Heart right ventricle (tissue), 16 donors: ENCODE results near the gene MCM3AP. TPM values are rescaled to one million over a fixed set of nuclear protein-coding genes. Genes with fewer than 3 reads are reported as not detected.

Experiments used
- ATAC-seq, 8 donors: fragments of 200-7000 bp; cut with Tn5 transposase; one replicate each; pipeline ENCODE4 v1.9.1; 2020; ENCODE audit warnings: mild to moderate bottlenecking in 8 of 8, moderate library complexity in 8 of 8, moderate number of reproducible peaks in 1 of 8
- DNase-seq, 2 donors: peaks; one replicate each; pipeline ENCODE4 v3.0.0-alpha.2; 2020
- H3K27ac ChIP-seq, 10 donors: fragments of 200-600 bp; sonication (generic) in 2 of 10; one replicate each; pipeline versions ENCODE4 v1.5.0 to v1.8.0; 2020 to 2022; ENCODE audit warnings: mild to moderate bottlenecking in 3 of 10
- H3K27me3 ChIP-seq, 7 donors: fragments of 200-600 bp; one replicate each; pipeline ENCODE4 v1.8.0; 2021 to 2022; ENCODE audit warnings: mild to moderate bottlenecking in 2 of 7
- H3K36me3 ChIP-seq, 9 donors: fragments of 200-600 bp; sonication (generic) in 1 of 9; one replicate each; pipeline versions ENCODE4 v1.5.0 to v1.8.0; 2020 to 2022; ENCODE audit warnings: mild to moderate bottlenecking in 2 of 9
- H3K4me1 ChIP-seq, 9 donors: fragments of 200-600 bp; sonication (generic) in 1 of 9; one replicate each; pipeline versions ENCODE4 v1.5.0 to v1.8.0; 2020 to 2022; ENCODE audit warnings: mild to moderate bottlenecking in 4 of 9
- H3K4me3 ChIP-seq, 10 donors: fragments of 200-600 bp; sonication (generic) in 2 of 10; one replicate each; pipeline versions ENCODE4 v1.5.0 to v1.8.0; 2020 to 2022; ENCODE audit warnings: mild to moderate bottlenecking in 7 of 10, moderate library complexity in 2 of 10
- H3K9me3 ChIP-seq, 11 donors: fragments of 200-600 bp in 10 of 11; sonication (generic) in 2 of 11; one replicate each; pipeline versions ENCODE4 v1.5.0 to v1.8.0; 2013 to 2022; ENCODE audit warnings: mild to moderate bottlenecking in 2 of 11, control low read depth in 1 of 11, moderate library complexity in 1 of 11
- WGBS, 2 donors: extraction: QIAGEN DNeasy Blood & Tissue Kit; methylation state at CpG; one replicate each; pipeline ENCODE4 v1.1.7; 2013; ENCODE audit warnings: inconsistent platforms in 1 of 2; 5-methylcytosine and 5-hydroxymethylcytosine counted together
- intact Hi-C, 10 donors: fragments of 100-400 bp; cut with DNase I; formaldehyde crosslinking; loops; one replicate each; pipeline versions ENCODE4 v1.11.1 to v1.14.2; 2022
- polyA plus RNA-seq, 2 donors: library from polyadenylated mRNA; stranded (reverse); fragments of 200-250 nt; gene quantifications; one replicate each; pipeline ENCODE4 v1.2.3, GENCODE V29; 2013
- total RNA-seq, 10 donors: library from RNA; stranded (reverse); fragmentation: NEBNext Ultra II Directional in 3 of 10; extraction: Animal tissue kit (Norgen Biotek cat#: 25700) in 3 of 10; gene quantifications; one replicate each; pipeline versions ENCODE4 v1.2.1 to v1.2.4, GENCODE V29; 2021 to 2023
- TF ChIP-seq, protein P1 (sequence below), 9 donors: fragments of 200-600 bp; sonication (generic) in 2 of 9; IDR thresholded peaks; one replicate each; pipeline versions ENCODE4 v1.5.0 to v1.8.0; 2021 to 2022; ENCODE audit warnings: antibody characterized with exemption in 9 of 9, mild to moderate bottlenecking in 5 of 9, moderate library complexity in 1 of 9
- donor health status: Arrhythmogenic right ventricular cardiomyopathy.
- donor health status: ischemic (EF 13 %, LVEDD 7.1; RV severe dilation, severe dysfunction).
- donor health status: healthy with polysubstance abuse.
- donor health status: DM: no; HTN: yes; CAD: no.
- donor health status: DM: no; HTN: no; CAD: no.
- donor health status: ischemic (EF 25% LVEDD 6.9; RV normal size, moderate dysfunction).
- donor health status: ischemic (EF 25% LVEDD 5.7; RV mildly dilated, moderate dysfunction).
- donor health status: healthy.
- donor health status: DM: yes; HTN: yes; CAD: no.
- donor health status: Ischemic cardiomyopathy.
- donor health status: ischemic (EF 35%, LVEDD 5.7; RV mildly dilated, moderate dysfunction).
- donor health status: nonischemic (EF 11% LVEDD 7.7; RV severe dilation, severe dysfunction).
- donor health status: DM: yes; HTN: yes; CAD: no.
- donor health status: PGD.
- donor health status: ischemic (EF 29% LVEDD 5.4; RV normal size, mild dysfunction).
- donor health status: nonischemic (EF 23%, LVEDD 6.1; RV moderate dilation, normal function).

Gene MCM3AP
- total and polyA plus RNA-seq, 12 donors: 31.0 to 68.4 (median 52.0) TPM

DNA sequence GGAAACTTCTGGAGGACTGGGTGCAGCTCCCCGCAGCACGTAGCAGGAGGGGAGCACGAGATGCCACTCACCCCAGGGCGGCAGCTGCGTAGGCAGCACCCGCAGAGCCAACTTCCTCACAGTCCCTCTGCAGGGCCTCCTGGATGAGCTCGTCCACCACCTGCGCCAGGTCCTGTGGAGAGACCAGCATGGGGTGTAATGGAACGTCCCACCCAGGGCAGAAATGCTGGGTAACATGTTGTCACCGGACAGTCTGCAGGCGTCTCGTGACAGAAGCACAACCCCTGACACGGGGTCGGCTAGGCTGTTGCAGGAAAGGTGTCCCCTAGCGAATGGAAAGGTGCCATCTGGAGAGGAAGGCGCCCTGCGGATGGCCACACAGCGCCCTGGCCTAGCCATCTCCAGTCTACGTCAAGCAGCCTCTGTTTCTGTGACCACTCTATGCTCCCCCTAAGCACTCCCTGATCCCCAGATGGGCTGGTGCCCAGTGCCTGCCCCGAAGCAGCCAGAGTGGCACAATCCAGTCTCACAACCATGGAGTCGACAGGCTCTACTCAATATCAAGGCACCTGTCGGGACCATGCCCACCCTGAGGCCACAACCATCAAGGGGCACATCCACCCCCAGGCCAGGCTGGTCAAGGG lies 21.2 kb downstream of the MCM3AP start:
- WGBS, 2 donors: 90 to 92% methylated on average over 22 of the region's 22 CpGs
- TF ChIP-seq, protein P1, sequence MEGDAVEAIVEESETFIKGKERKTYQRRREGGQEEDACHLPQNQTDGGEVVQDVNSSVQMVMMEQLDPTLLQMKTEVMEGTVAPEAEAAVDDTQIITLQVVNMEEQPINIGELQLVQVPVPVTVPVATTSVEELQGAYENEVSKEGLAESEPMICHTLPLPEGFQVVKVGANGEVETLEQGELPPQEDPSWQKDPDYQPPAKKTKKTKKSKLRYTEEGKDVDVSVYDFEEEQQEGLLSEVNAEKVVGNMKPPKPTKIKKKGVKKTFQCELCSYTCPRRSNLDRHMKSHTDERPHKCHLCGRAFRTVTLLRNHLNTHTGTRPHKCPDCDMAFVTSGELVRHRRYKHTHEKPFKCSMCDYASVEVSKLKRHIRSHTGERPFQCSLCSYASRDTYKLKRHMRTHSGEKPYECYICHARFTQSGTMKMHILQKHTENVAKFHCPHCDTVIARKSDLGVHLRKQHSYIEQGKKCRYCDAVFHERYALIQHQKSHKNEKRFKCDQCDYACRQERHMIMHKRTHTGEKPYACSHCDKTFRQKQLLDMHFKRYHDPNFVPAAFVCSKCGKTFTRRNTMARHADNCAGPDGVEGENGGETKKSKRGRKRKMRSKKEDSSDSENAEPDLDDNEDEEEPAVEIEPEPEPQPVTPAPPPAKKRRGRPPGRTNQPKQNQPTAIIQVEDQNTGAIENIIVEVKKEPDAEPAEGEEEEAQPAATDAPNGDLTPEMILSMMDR (IDR thresholded peaks at IDR 0.05): no peak
- ATAC-seq (peak in 4 of 8 donors; percentile 21 to 43 (median 26)), DNase-seq (no peak)
- Histone ChIP-seq H3K27me3 (no peaks in the 10 kb centered on the region), H3K27ac (no peak overlapping the region), H3K36me3 (peaks cover under 1 to 100% (median 80%) of the 10 kb centered on the region in 9 donors), H3K4me1 (no peaks in the 10 kb centered on the region), H3K4me3 (no peak overlapping the region), H3K9me3 (no peaks in the 10 kb centered on the region)
- intact Hi-C loops: loop anchor here in 2 of 10 donors (10.0 kb wide), 2 partner anchors 51 to 171 kb away; no protein-coding TSS in a partner anchor

DNA sequence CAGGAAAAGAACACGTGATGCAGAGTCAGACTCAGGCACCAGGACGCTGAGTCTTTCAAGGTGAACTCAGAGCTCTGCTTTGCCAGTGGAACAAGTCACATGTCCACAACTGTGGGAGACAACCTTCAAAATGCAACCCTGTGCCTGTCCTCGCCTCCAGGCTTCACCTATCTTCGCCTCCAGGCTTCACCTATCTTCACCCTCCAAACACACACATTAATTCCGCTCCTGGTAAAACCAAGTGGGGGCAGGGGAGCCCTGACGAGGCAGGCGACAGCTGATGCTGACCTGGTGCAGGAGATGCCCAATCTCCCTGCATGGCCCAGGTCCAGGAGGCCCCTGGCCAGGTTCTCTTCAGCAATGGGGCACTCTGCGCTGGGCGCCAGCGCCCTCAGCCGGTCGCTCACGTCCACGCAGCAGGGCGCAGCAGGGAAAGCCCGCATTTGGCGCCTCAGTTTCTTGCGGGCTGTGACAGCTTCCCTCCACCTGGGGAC lies 28.9 kb downstream of the MCM3AP start:
- WGBS, 2 donors: 68 to 73% methylated on average over 18 of the region's 18 CpGs
- Histone ChIP-seq H3K27me3 (no peaks in the 10 kb centered on the region), H3K9me3 (no peaks in the 10 kb centered on the region), H3K36me3 (peaks cover 0 to 100% (median 81%) of the 10 kb centered on the region in 9 donors), H3K4me3 (no peak overlapping the region), H3K27ac (peak overlapping the region in 8 of 10 donors; percentile 7 to 71 (median 60)), H3K4me1 (peaks cover 0 to 26% (median 3%) of the 10 kb centered on the region in 9 donors)
- ATAC-seq: peak; percentile 63 to 93 (median 86)
- intact Hi-C loops: loop anchor here in 4 of 10 donors (5.0 to 10.0 kb wide), 4 partner anchors 112 to 284 kb away; no protein-coding TSS in a partner anchor
- peak; percentile 47 to 60 for DNase-seq
- TF ChIP-seq, protein P1 (IDR thresholded peaks at IDR 0.05): peak; percentile 6 to 63 (median 48)

DNA sequence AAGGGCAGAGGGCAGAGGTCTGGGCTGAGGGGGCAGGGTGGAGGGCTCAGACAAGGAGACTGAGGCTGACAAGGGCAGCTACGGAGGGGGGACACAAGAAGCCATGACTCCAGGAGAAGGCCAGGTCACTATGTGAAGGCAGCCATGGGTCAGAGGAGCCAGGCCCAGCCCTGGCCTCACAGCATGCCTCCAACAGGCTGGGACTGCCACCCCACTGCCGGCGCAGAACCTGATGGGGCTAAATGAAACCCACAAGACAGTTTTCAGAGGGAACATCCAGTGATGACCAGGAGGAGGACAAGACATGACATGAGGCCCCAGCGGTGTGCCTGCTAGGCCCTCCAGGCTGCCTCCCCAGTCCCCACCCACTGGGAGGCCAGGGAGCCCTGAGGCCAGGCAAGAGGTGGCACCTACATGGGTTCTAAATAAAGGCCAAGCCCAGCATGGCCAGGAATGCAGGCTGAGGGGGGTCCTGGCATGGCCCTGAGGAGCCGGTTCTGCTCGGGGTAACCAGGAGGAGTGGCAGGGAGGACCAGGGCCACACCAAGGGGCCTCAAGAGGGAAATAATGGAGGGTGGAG lies 29.6 kb downstream of the MCM3AP start:
- H3K36me3 ChIP-seq: peaks cover 0 to 100% (median 81%) of the 10 kb centered on the region in 9 donors
- peaks cover 0 to 26% (median 3%) of the 10 kb centered on the region in 9 donors for H3K4me1 ChIP-seq
- no peaks in the 10 kb centered on the region for H3K9me3 ChIP-seq
- peak overlapping the region in 9 of 10 donors; percentile 7 to 71 (median 60) for H3K27ac ChIP-seq
- no peak overlapping the region for H3K4me3 ChIP-seq
- no peaks in the 10 kb centered on the region for H3K27me3 ChIP-seq
- peak in 7 of 8 donors; percentile 5 to 32 (median 11) for ATAC-seq
- WGBS, 2 donors: 86 to 88% methylated on average over 6 of the region's 6 CpGs
- intact Hi-C loops: loop anchor here in 4 of 10 donors (5.0 to 10.0 kb wide), 4 partner anchors 111 to 284 kb away; no protein-coding TSS in a partner anchor
- TF ChIP-seq, protein P1 (IDR thresholded peaks at IDR 0.05): no peak
- no peak for DNase-seq

DNA sequence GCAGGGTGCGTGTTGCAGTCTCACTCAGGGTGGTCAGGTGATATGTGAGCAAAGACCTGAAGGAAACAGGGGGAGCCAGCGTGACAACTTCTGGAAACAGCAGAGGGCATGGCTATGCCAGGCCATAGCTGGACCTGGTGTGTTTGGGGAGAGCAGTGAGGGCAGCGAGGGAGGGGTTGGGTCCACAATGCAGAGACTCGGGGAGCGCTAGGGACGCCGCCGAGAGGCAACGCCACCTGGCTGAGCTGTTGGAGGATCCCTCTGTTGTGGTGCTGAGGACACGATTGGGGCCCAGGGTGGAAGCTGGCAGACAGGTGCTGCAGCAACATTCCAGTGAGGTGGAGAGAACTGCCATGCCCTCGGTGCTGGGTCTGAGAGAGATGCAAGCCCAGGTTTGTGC lies 30.2 kb downstream of the MCM3AP start:
- TF ChIP-seq, protein P1 (IDR thresholded peaks at IDR 0.05): no peak
- no peak for DNase-seq

More for the DNA sequence above, 30.2 kb downstream of the MCM3AP start:
- no peaks in the 10 kb centered on the region for H3K27me3 ChIP-seq
- H3K36me3 ChIP-seq: peaks cover 0 to 100% (median 81%) of the 10 kb centered on the region in 9 donors
- H3K4me3 ChIP-seq: no peak overlapping the region
- WGBS, 2 donors: 84 to 85% methylated on average over 11 of the region's 11 CpGs
- intact Hi-C loops: loop anchor here in 4 of 10 donors (5.0 to 10.0 kb wide), 4 partner anchors 110 to 283 kb away; no protein-coding TSS in a partner anchor
- ATAC-seq: peak in 1 of 8 donors; percentile 6
- H3K4me1 ChIP-seq: peaks cover 0 to 26% (median 3%) of the 10 kb centered on the region in 9 donors
- peak overlapping the region in 1 of 10 donors; percentile 9 for H3K27ac ChIP-seq
- H3K9me3 ChIP-seq: no peaks in the 10 kb centered on the region
